CD4-positive, alpha-beta T cell treated with Interleukin-2 at 100 ng/mL for 4 hours (primary cell): Measurements from ENCODE around the gene RALGPS2.
A peak's percentile ranks its signal among the peaks of the same experiment; 100 is the strongest.
"Not testable (repeated sequence)": the region's sequence is repeated elsewhere in the genome, so short reads cannot be mapped to it uniquely, and the experiment has no call there.

Source experiments
- DNase-seq: peaks from one replicate; pipeline ENCODE4 v3.0.0-alpha.2; 2020; ENCODE audit warnings: low spot score

The RALGPS2 gene

DNA sequence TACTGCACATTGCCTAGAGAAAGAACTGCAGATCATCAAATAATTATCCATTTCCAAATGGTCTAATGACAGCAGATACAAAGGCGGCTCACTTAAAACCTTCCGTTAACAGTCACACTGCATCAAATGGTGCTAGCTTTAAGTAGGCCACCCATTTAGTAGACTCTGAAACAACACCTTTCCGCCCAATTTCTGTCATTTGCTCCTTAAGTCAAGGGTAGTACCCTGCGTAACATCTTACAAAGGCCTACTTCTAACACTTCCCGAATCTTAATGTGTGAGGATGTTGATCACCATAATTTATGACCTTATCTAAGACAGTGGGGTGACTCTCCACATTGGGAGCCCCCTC, 692 bp upstream of the RALGPS2 start:
- no peak for DNase-seq

DNA sequence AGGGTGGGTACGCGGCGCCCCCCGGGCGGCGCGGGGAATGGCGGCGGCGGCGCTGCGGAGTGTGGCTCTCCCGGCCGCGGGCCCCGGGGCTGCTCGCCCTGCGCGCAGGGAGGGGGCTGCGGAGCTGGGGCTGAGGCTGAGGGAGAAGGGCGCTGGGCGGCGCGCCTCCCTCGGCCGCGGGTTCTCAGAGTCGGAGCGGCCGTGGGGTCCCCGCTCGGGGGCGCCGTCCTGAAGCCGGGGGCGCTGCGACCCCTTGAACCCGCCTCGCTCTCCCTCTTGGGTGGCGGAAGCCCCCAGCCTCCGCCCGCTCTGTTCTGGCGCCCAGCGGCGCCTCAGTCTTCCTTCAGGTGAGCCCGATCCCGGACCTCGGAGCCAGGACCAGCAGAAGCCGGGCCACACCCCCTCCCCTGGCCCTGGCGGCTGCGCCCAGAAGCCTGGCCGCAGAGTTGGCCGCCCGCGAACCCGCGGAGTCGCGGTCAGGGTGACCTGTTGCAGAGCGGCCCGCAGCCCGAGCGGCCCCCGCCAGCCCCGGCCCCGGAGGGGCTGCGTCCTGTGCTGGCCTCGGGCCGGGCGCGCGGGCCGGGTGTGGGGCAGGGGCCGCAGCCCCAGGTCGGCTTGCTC, 532 bp downstream of the RALGPS2 start:
- DNase-seq = no peak

DNA sequence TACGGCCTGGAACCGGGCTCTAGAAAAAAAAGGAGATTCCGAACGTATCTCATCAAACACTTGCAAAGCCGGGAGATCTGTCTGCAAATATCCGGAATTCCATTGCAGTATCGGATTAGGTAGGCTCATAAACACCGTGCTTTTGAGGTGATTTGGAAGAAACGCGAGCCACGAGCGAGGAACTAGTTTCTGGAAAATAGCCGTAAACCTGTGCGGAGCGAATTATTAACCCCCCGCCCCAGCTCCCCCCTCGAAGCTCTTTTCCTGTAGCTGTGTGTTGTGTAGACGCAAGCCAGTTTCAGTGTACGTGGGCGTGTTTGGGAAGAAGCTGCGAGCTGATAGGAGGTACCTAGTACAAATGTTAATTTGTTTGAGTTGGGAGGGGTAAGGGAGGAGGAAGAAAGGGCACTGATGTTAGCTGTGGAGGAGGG, 1.1 kb downstream of the RALGPS2 start:
- peak; percentile 60 for DNase-seq

DNA sequence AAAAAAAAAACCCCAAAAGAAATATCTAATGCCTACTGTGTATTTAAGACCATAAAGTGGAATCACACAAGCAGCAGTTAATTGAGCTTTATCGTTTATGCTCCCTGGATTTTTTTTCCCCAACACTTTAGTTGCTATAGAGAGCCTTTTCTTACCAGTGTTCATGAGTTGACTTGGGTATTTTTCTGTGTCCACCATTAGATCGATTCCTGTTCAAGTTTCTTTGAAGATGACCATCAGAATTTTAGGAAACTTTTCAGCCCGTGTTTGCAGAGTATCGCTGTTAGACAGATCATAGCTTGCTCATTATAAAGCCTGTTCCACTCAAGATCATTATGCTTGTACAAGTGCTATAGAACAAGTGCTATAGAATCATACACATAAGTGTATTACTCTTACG, 1.5 kb downstream of the RALGPS2 start:
- no peak for DNase-seq

DNA sequence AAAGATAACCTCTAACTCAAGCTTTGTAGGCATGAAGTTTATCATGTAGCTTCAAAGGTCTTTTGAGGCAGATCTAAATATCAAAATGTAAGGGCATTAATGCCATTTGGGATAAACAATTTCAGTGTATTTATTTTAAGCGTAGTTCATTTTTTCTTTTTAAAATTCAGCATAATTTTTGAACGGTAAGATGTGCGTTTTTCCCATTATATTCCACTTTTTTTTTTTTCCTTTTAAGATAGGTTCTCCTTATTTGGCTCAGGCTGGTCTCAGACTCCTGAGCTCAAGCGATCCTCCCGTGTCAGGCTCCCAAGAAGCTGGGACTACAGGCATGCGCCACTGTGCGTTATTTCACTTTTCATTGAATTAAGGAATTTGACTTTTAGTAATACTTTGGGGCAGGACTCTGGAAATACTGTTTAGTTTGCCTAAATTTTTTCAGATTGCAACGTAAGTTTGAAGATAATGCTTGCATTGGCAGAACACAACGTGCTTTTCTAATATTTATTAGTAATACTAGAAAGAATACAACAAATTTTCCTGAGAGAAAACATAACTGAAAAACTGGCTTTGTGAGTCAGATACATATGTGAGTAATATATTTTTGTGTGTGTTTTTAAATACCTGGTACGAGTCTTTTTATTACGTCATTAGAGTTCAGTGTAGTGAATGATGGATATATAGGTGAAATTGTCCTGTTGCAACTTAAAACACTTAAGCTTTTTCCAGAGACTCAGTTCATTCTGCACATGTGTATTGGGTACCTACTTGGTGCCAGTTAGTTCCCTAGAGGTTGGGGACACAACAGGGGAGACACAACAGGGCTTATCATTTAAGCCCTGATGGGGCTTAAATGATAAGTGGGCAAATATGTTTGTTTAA, 2.2 kb downstream of the RALGPS2 start:
- no peak for DNase-seq

DNA sequence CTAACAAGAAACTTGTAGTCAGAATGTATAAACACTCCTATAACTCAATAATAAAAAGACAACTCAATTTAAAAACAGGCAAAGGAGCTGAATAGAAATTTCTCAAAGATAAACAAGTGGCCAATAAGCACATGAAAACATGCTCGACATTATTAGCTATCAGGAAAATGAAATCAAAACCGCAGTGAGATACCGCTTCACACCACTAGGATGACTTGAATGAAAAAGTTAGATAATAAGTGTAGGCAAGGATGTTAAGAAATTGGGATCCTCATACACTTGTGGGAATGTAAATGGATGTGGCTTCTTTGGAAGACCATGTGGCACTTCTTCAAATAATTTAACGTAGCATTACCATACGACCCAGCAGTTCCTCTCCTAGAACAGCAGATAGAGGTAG, 8.9 kb downstream of the RALGPS2 start:
- DNase-seq = no peak

DNA sequence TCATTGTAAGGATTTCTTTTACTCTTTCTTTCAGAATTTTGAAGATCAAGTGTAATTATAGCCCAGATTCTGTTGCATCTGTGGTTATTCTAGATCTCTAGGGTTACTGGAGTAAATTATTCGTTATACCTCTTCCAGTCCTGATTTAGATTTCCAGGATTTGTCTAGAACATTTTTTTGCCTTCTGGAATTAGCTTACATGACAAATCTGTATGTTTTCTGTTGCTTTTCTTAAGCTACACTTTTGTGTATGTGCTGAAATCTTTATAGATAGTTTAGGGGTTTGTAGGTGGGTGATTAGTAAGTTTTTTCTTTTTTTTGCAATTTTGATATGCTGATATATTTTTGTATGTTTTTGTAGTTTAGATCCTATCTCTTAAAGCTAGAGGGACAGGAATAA, 13.7 kb downstream of the RALGPS2 start:
- no peak for DNase-seq

DNA sequence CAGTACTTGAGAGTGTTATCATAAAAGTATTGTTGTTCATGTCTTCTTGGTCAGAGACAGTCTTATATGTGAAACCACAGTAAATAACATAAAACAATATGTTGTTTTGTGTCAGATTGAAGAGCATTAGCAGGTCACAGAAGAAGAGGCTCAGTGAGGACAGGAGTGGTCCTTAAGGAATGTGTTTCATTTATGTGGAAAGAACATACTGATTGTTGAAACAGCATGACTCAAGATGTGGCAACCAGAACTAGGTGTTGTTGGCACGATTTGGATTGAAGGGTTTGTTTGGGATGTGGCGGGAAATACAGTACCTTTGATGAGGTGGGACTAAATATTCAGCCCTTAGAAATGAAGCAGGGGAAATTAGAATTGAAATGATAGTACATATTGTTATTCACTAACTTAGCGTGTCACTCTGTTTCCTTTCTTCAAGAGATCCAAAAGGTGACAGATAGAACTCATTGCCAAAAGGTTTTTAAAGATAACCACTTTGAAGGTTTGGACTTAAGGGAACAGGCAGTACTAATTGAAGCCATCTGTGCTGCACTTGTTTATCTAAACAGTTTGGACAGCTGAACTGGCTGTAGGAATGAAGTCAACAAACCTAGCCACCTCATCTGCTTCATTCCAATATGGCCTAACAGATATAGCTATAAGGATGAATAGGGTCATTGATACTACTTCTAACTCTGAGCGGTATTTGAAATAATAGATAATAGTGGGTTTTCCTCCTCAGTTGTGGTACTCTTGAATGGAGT, 14.4 kb downstream of the RALGPS2 start:
- no peak for DNase-seq

DNA sequence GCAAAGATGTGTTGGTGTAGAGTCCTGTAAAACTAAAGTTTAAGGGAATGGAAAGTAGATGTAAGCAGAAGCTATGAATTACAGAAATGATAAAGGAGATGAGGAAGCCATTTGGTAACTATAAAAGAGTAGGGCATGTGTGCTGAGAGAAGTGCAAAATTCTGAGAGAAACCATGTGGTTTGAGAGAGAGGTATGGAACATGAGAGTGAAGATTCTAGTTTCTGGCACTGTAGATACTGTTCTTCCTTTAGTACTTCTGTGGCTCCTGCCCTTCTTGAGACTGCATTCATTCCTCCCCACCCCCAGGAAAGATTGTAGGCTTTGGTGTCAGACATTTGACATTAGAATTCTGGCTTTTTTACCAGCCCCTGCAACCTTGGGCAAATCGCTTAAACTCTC, 15.4 kb downstream of the RALGPS2 start:
- DNase-seq = no peak

DNA sequence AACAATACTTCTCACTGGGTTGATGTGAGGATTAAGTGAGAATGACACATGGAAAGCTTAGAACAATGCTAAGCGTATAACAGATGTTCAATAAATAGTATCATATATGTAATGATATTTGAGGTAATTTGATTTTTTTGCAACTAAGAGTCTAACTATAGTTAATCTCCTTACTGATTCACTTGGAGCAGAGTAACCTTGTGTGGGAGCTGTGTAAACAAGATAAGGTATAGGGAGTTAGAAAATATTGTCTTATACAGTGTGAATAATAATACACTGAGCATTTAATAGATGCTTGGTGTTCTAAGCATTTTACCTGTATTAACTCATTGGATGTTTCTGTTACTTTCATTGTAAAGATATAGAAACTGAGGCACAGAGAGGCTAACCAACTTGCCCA, 15.9 kb downstream of the RALGPS2 start:
- no peak for DNase-seq

DNA sequence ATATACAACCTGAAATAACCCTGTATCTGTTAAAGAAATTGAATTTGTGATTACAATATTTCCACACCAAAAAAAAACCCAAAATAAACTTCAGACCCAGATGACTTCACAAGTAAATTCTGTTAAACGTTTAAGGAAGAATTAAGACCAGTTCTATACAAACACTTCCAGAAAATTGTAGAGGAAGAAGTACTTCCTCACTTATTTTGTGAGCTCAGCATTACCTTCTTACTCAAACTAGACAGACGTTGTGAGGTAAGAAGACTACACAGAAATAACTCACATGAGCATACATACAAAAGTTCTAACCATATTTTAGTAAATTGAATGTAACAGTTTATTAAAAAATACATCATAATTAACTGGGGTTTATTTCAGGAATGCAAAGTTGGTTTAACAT, 18.8 kb downstream of the RALGPS2 start:
- no peak for DNase-seq

DNA sequence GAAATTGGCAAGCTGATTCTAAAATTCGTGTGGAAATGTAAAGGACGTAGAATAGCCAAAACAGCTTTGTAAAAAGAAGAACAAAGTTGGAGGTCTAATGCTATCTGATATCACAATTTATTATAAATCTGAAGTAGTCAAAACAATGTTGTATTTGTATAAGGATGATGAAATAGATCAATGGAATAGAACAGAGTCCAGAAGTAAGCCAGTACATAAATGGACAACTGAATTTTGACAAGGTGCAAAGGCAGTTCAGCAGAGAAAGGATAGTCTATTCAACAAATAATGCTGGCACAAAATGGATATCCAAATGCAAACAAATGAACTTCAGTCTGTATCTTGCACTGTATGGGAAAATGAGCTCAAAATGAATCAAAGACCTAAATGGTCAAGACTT, 20.2 kb downstream of the RALGPS2 start:
- no peak for DNase-seq

DNA sequence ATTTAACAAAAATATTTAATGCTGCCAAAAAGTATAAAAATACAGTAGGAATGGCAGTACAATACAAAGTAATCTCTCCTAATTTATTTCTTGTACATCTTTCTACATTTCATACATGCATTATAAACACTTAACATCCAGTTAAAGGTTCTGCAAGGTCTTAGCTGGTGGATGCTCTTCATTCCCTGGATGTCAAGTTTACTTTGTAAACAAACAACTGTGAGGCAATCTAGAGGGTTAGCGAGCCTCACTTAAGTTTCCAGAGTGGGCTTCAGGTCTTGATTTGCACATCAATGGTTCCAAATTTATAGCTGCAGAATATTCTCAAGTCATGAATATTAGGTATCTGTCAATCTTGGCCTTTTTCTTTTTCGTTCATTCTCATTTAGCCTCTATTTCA, 21.3 kb downstream of the RALGPS2 start:
- DNase-seq = no peak

DNA sequence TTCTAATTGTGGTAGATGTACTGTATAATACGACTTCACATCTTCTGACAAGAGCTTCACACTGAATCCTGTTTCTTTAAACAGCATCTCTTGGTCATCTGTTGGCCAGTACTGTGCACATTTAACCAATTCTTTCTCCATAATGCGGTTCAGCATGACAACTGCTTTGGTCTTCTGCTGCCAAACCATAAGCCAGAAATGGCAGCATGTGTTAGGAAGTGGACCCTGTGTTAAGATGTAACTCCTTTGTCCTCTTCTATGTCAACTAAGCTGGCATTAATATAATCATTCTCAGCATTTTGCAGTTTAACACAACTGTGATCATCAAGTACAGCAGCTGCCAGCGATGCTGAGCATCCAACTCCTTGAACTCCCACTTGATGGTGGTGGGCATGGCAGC, 22.3 kb downstream of the RALGPS2 start:
- not testable (repeated sequence) for DNase-seq

DNA sequence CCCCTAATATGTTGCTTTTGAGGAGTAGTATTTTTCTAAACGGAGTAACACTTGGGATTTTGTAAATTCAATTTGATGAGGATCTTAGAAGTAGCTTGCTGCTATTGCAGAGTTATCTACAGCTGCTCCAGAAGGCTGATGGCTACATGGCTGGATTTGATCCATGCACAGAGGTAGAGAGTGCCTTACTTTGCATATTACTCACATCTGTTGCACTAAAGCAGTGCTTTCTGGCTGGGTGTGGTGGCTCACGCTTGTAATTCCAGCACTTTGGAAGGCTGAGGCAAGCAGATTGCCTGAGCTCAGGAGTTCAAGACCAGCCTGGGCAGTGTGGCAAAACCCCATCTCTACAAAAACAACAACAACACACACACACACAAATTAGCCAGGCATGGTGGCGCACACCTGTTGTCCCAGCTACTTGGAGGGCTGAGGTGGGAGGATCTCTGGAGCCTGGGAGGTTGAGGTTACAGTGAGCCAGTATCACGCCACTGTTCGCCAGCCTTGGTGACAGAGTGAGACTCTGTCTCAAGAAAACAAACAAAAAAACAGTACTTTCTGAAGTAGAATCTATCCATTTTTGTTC, 24.6 kb downstream of the RALGPS2 start:
- no peak for DNase-seq

DNA sequence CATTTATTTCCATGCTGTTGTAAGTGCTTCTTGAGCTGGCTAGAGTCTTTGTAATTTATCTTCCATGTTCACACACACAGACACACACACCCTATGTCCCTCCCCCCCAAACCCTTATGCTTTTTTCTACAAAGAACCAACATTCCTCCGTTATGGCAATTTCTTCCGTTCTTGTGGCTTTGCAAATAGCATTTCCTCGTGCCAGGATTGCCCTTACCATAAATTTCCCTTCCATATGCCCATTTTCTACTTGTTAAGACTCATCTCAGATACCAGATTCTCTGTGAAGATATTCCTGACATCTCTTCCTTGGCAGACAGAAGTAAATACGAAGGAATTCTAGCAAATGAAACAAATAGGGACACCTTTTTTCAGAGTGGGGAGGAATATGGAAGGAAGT, 26.0 kb downstream of the RALGPS2 start:
- no peak for DNase-seq

DNA sequence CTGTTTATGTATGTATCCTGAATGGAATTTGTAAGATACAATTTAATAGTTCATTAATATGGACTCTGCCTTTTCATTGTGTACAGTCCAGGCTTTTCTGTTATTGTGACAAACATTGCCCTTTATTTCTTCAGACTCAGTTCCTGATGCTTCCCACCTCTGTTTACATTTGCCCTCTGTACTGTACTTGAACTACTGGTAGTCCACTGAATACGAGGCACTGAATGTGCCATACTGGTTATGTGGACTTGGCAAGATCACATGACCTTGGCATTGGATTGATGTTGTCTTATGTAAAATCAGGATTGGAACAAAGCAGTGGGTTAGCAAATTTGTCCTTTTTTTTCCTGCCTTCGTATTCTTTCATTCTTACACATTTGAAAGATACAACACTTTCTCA, 27.8 kb downstream of the RALGPS2 start:
- no peak for DNase-seq

DNA sequence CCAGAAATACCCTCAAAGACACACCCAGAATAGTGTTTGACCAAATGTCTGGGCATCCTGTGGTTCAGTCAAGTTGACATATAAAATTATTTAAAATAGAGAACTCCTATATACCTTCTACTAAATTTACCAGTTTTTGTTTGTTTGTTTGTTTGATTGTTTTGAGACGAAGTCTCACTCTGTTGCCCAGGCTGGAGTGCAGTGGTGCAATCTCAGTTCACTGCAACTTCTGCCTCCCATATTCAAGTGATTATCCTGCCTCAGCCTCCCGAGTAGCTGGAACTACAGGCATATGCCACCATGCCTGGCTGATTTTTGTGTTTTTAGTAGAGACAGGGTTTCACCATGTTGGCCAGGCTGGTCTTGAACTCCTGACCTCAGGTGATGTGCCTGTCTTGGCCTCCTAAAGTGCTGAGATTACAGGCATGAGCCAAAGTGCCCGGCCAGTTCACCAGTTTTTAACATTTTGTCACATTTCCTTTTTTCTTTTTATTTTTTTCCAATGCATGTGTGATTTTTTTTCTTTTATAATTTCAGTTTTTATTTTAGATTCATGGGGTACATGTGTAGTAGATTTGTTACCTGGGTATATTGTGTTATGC, 29.7 kb downstream of the RALGPS2 start:
- not testable (repeated sequence) for DNase-seq

DNA sequence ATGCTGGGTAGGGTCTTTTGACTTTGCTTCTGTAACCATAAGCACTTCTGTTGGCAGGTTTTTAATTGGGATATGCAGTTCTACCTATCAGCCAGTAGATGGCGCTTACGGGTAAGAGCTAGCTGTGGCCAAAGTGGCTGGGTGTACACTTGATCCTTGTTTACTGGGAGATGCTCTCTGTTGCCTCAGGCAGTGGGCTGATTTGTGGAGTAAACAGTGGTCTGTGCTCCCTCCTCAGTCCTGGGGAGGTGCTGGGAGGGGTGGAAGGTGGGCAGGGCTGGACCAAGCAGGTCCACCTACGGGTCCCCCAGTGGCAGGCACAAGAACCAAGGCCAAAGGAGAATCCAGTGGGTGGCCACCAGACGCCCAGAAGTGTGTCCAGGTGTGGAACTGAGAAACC, 43.4 kb downstream of the RALGPS2 start:
- peak; percentile 33 for DNase-seq

DNA sequence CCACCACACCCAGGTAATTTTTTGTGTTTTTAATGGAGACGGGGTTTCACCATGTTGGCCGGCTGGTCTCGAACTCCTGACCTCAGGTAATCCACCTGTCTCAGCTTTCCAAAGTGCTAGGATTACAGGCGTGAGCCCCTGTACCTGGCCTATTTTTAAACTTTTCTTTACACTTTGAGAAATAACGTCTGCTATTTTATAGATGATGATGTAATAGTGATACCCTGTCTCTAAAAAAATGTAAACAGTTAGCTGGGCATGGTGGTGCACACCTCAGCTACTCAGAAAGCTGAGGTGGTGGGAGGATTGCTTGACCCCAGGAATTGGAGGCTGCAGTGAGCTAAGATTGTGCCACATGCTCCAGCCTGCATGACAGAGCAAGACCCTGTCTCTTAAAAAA, 47.9 kb downstream of the RALGPS2 start:
- no peak for DNase-seq

DNA sequence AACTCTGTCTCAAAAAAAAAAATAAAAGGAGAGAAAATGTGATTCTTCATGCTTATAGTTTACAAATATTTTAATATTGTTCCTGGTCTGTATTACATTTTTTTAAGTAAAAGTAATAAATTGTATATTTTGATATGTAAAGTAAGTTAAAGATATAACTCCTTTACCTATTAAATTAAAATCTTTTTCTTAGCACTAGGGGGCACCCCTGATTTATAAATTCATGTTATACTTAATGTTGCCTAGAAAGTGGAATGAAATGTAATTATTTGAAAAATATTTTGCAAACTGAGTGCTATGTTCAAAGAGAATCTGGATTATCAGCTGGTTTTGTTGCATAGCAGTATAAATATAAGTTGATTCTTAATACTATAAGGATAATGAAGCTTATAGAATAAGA, 49.2 kb downstream of the RALGPS2 start:
- DNase-seq = peak; percentile 39

DNA sequence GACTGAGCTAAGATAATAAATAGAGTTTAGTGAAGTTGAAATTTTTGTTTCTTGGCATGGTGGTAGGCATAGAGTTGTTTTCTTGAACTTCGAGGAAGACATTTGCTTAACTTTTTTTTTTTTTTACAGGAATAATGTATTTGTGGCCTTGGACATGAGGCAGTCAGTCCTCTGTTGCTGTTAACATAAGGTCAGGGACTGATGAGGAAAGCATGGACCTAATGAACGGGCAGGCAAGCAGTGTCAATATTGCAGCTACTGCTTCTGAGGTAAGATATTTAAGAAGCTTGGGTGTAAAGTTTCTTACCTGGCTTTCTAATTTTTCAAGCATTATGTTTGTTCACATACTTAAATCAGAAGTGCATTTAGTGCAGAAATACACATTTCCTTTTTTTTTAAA, 51.5 kb downstream of the RALGPS2 start:
- DNase-seq = no peak
